ENCODE measurements around the gene ARFGEF3.

Gene ARFGEF3

DNA sequence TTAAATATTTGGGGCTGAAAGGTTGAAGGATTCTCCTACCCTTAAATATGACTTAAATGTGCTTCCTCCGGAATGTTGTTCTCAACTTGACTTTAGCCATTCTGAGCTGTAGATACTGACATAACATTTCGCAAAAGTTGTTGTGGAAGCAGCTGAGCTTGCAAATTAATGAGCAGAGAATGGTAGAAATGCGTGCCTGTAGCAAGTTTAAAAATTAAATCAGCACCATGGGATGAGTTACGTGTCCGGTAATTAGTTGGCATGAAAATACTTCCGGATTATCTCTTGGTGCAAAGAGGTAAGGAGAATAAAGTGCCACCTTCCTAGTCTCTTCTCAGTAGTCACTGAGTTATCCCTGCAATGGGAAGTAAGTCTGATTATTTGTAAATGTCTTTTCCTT lies 80.2 kb downstream of the ARFGEF3 start:
- no peak for DNase-seq (ENCODE audit: low read depth)

DNA sequence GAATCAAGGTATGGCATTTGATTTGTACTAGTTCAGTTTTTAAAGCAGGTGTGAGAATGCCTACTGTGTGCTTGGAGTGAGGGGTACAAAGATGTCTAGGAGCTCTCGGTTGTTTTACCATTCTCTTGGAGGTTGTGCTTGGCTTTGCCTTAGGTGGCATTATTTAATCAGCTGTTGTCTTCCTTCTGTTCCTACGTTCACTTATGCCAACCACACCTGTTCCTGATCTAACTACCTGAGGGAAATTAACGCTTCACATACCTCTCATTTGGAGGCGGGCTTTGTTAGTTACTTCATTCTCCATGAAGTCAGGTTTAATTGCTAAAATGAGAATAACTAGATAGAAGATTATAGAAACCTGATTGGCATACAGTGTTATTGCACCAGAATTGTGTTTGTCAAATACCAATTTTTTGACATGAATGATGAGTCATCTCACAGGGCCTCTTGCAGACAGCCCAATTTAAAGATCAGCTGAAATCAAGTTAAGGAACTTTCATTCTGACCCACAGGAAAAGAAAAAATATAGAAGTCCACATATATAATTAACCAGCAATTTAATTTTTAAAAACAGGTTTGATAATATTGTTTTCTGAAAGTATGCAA lies 81.4 kb downstream of the ARFGEF3 start:
- no peak for DNase-seq (ENCODE audit: low read depth)

DNA sequence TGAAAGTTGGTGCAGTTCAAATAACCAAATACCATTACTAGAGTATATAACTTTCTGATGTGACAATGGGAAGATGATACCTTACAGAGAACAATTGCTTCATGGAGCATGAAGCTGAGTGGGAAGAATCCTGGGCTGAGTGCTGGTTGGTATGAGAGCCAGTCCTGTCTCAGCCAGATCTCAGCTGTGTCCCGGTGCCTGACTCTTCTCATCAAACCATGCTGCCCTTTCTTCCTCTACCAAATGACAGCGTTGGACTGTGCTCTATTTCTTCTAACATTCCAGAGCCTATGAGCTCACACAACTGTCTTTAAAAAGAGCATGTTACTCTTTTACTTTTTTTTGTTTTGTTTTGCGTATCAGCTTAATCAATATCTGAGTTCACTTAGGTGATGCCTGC lies 84.0 kb downstream of the ARFGEF3 start:
- DNase-seq (ENCODE audit: low read depth): no peak

DNA sequence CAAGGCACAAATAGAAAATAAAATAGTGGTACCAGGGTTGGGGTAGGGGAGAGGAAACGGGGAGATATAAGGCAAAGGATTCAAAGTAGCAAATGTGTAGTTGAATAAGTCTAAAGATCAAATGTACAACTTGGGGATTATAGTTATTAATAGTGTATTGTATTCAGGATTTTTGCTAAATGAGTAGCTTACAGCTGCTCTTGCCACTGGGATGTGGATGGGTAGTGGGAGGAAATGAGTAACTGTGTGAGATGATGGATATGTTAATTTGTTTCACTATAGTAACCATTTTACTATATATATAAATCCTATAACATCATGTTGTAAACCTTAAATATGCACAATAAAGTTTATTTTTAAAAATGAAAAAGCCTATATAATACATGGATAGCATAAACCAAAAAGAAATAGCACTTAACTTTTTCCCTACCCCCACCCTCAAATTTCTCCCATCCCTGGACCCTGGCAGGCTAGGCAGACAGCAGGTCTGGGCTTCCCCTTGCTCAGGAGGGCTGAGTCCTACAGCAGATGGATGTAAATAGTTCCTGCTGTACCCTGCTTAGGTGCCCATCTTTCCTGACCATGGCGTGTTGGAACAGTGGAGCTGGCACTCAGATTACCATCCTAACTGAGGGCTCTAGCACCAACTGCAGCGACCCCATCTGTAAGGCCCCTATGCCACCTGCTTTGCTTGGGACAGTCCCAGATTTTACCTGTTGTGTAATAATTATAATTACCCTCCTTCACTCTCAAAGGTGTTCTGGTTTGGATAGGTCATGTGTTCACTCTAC lies 85.1 kb downstream of the ARFGEF3 start:
- DNase-seq (ENCODE audit: low read depth): no peak

DNA sequence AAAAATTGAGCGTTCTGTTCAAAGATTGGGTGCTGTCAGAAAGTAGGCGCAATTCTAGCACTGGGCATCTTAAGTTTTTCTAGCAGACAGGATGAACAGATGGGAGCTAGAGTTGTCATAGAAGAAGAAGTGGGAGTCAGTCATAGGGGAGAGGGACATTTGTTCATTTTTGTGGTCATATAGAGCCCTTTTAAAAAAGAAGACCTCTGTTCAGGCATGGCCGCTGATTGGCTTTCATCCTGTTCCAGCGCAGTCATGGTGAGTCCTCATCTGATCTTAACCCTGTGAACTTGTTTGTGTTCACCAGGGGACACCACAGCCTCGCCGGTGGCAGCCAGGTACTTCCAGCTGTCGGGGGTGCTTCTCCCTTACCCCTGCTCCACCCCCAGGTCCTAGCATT lies 86.3 kb downstream of the ARFGEF3 start:
- DNase-seq (ENCODE audit: low read depth): no peak

DNA sequence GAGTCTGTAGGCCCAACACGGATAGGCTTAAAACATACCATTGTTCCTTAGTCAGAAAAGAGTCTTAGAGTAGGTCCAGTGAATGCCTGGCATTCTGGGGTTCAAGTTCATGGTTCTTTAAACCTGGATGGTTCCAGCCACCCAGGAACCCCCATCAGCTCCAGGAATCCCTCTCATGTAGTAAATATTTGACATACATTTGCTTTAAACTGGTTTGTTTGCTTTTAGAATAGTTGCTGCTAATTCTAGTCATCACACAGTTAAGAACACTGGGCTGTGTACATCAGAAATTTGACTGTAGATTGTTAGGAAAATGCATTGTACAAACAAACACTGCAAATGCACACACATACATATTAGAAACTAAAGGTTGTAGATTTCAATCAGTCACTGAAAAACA lies 87.1 kb downstream of the ARFGEF3 start:
- no peak for DNase-seq (ENCODE audit: low read depth)

DNA sequence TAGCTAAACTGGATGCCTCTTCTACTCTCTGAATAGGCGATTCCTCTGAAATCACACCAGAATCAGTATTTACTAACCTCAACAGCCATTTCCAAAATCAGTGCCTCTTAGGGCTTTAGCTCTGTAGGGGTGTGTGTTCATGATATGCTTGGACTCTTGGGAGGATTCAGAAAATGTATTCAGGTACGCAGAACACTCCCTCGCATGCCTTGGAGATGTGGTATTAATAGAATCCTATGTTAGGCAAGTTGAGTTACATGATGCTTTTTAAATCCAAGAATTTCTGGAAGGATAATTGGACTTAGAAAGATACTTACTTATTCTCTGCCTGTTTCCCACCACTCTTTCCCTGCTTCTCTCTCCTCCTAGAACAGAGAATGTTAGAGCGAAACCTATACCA lies 88.3 kb downstream of the ARFGEF3 start:
- no peak for DNase-seq (ENCODE audit: low read depth)

DNA sequence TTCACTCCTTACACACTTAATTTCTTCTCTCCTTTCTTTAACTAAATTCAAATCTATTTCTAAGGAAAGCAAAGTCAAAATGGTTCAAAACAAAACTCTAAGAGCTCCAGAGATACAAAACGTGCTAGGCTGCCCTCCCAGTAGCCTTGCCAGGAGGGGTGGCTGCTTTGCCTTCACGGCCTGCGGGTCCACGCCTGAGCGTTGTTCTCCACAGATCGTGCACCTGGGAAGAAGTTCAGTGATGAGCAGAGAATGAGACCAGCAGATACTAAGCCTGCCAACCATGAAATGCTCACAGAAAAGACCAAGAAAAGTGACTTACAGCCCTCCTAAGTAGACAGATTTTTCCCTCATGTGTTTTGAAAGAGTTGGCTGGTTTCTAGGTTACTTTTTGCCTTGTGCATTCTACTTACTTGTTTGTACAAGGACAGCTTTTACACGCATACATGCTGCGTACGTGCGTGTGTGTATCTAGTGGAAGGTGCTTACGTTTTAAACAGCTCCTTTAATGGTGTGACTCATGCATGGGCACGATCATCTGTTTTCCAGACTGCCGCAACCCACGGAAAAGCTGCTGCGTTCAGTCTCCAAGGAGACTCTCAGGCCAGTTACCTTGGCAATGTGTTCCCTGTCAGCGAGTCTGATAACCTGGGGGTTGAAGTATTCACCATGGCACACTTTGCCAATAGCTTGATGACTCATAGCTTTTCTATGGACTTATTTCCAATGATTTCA lies 88.9 kb downstream of the ARFGEF3 start:
- peak; percentile 63 for DNase-seq (ENCODE audit: low read depth)

DNA sequence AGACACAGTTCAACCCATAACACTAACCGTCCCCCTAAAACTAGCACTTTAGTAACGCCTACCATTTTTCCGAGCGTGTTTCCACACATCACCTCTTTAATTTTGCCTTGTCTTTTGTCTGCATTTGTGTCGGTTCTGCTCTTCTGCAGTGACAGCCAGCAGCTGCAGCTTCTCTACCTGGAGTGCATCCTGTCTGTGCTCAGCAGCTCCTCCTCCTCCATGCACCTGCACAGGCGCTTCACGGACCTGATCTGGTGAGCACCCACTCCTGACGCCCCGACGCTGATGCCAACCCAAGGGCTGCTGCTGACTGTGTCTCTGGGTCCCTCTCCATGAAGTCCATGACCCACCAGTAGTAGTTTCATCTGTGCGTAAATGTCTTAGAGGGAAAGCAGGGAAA lies 92.0 kb downstream of the ARFGEF3 start:
- DNase-seq (ENCODE audit: low read depth): no peak

DNA sequence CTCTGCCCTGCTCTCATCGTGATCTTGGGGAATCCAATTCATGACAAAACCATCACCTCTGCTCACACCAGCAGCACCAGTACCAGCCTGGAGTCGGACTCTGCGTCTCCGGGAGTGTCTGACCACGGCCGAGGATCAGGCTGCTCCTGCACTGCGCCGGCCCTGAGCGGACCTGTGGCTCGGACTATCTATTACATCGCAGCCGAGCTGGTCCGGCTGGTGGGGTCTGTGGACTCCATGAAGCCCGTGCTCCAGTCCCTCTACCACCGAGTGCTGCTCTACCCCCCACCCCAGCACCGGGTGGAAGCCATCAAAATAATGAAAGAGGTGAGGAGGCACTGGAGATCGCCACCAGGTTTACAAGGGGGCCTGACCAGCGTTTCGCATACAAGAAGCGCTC lies 93.7 kb downstream of the ARFGEF3 start:
- DNase-seq (ENCODE audit: low read depth): no peak

DNA sequence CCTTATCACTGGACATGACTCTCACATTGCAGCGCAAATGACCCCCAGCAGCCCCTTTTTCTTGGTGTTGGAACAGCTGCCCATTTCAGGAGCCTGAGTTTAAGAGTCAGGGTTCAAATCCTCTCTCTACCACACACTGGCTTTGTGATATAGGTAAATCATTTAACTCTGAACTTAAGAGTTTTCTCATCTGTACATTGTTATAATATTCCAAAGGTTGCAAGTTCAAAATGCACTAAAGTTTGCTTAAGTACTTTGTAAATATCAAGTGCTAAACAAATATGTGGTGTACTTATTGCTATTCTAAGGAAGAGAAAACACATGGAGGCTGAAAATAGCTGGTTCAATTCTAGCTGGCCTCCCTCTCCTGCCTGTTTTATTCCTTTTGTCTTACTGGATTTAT lies 95.9 kb downstream of the ARFGEF3 start:
- DNase-seq (ENCODE audit: low read depth): no peak

DNA sequence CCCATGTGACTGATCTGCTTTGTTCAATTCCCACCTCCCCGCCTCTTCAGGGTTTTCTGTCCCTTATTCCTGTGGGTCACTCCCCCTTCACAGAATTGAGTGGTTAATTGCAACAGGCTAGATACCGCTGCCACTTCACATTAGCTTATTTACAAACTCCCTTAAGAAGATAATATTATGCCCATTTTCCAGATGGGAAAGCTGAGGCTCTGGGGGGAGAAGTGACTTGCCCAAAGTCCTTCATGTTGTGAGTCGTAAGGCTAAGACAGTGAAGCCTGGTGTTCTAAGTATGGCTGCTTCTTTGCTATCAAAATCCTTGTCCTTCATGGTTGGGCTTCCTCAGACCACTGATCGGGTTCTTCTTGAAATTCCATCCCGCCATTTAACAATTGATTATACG lies 96.5 kb downstream of the ARFGEF3 start:
- DNase-seq (ENCODE audit: low read depth): no peak

DNA sequence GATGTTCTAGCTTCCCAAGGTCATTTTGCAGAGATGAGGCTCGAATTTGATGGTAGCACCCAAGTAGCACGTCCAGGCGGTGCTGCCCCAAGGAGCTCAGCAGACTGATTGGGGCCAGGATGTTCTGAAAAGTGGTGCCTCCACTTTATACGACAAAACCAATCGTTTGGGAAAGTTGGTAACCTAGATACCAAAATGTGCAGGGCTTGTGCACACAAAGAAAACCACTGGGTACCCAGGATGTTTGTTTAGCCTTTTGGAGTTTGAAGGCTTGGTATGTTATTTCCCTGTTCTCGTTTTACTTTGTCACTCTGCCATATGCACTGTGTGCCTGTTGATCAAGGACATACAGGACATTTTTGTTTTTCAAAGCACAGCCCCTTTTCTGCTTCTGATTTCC lies 97.3 kb downstream of the ARFGEF3 start:
- DNase-seq (ENCODE audit: low read depth): no peak

DNA sequence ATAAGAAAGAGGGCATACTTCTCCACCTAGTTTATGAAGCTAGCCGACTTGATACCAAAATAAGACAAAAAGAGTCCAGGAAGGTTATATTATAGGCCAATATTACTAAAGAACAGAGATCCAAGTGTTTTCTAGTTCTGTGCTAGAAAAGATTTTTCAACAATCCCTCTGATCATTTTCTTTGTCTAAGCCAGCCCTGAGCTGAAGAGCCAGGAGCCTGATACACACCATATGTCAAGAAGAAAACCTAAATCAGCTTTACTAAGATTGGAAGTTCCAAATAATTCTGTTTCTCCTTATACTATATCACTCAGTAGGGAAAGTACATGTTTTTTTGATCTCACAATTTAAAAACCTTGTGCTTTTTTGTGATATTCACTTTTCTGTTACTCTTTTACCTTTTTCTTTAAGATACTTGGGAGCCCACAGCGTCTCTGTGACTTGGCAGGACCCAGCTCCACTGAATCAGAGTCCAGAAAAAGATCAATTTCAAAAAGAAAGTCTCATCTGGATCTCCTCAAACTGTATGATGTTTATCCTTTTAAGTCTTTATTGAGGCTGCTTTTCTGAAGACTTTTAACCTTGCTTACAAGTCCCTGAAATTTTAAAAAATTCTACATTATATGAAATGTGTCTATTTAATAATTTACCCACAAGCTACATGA lies 99.5 kb downstream of the ARFGEF3 start:
- DNase-seq (ENCODE audit: low read depth): no peak

DNA sequence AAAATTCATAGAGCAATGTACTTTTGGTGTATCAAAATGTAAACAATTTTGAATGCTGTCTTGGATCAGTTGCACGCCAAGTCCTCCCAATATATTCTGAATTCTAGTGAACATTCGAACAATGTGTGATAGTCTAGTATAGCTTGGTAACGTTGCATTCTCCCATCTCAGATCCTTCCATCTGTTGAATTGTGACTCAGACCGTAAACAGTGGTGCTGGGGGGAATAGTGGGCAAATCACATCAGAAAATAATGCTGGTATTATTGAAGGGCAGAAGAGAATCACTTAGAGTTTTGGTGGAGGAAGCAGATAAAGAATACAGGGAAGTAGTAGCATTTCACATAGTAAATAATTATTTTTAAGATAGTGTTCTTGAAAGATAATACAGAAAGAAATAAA lies 102.2 kb downstream of the ARFGEF3 start:
- DNase-seq (ENCODE audit: low read depth): no peak

DNA sequence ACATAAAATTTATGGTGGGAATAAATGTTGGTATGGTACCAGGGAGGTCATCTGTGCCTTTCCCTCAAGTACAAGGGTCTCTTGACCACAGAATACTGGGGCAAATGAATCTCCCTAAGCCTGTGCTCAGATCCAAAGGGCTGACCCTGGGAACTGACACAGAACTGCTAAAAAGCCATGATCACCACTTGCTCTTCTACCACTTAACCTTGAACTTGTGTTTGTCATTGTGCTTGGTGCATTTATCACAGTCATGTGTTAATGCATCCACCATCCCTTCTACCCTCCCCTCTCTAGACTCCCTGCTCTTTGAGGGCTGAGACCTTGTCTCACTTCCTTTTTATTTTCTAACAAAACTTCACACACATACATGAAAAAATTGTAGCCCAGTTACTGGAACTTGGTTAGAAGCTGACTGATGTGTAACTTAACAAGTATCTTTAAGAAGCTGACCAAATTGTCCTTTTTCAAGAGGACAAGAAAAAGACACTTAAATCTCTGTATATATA lies 102.7 kb downstream of the ARFGEF3 start:
- DNase-seq (ENCODE audit: low read depth): no peak

DNA sequence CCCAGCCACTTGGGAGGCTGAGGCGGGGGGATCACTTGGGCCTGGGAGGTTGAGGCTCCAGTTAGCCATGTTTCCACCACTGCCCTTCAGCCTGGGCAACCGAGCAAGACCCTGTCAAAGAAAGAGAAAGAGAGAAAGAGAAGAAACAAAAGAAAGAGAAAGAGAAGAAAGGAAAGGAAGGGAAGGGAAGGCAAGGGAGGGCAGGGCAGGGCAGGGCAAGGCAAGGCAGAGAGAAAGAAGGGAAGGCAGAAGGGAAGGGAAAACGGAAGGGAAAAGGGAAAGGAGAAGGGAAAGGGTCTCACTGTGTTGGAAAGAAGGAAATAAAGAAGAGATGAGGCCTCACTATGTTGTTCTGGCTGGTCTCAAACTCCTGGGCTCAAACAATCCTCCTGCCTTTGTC lies 104.4 kb downstream of the ARFGEF3 start:
- DNase-seq (ENCODE audit: low read depth): no peak

DNA sequence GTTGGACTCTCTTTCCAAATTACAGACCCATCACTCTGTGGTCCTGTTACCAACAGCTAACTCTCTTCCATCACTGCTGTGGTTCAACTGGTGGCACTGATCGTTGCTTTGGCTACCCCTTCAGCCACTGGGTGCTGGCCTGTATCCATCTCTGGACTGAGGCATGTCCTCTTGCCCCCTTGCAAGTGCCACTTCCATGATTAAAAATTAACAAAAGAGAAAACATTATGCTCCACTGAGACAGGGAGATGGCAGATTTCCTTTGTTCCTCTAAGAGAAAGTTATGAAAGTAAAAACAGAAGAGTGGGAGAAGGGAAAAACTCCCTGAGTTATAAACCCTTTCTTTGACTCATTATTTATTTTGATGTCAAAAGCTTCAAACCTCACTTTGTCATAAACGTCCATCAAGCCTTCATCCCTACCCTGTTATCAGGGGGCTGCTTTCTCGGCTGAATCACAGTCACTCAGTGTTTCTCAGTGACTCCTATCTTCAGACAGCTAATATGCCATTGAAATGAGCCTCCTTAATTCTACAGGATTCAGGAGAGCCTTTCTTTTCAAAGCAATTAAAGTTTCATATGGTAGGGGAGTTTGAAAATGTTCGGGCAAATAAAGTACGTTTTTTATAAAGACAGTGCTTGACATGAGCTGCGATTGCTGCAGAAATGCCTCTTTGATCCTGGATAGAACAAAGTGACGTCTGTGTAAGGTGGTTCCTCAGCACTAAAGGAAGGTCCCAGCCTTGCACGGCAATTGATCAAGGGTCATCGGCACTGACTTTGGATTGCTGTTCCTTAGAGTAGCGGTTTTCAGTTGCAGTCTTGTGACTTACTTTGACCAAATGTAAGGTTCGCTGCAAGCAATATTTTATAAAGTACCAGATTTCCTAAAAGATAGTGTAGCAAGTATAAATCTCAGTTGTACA lies 106.5 kb downstream of the ARFGEF3 start:
- no peak for DNase-seq (ENCODE audit: low read depth)

DNA sequence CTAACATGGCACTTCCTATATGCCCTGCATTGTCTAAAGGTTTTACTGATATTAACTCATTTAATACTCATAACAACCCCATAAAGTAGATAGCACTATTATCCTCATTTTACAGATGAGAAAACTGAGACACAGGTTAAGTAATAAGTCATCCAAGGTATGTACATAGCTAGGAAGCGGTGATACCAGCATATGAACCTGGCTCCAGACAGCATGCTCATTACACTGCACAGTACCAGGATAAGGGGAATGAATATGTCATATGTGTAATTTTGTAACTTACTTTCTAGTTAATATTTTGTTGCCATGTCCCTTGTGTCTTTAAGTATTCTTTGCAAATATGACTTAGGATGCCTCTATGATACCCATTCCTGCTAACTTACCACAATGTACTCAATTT lies 109.7 kb downstream of the ARFGEF3 start:
- DNase-seq (ENCODE audit: low read depth): no peak

DNA sequence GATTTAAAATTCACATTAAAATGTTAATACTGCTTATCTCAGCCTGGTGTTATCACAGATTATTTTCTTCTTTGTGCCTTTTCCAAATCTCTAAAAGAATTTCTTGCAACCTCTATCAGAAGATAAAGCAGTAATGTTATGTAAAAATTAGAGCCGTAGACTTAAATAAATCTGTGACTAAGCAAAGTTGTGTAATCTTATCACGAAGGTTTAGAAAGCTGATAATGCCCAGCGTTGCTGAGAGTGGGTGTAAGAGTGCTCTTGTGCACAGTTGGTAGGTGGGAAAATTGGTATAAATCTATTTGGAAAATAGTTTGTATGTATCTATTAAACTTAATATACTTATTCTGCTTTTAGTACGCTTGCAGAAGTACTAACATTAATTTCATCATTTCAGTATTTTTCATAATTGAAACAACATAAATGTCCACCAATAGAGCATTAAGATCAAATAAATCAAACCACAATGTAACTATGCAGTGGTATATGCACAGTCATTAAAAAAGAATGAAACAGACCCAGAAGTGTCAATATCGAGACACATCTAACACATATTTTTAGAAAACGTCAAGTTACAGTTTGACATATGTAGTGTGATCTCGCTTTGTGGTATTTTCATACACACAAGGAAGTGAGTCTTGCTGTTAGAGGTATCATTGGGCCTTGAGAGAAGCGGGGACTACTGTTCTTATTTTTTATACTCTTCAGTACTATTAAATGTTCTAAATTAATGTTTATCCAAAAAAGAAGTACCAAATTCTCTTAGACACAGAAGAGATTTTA lies 111.0 kb downstream of the ARFGEF3 start:
- no peak for DNase-seq (ENCODE audit: low read depth)

DNA sequence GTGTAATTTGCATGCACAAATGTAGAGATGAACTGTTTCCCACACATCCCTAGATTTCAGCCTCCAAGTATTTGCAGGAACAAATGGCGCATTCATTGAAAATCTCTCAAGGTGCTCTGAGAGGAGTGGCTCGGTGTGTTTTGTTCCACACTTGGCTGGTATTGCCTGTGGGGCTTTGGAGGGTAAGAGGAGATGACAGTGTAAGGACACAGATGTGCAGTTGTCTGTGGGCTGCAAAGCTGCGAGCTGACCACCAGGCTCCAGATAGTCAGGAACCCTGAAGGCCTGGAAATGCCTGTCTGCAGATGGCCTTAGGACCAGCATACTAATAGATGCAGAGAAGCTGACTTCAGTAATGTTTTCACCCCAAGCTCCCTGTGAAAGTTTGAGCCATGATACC lies 114.2 kb downstream of the ARFGEF3 start:
- no peak for DNase-seq (ENCODE audit: low read depth)

Data from GM04503 (cell line).